Gastroesophageal sphincter (tissue), 4 donors: ENCODE data around the gene BNIP2. TPM values are rescaled to one million over a fixed set of nuclear protein-coding genes. Genes with fewer than 3 reads are reported as not detected.
"Not testable (repeated sequence)": the region's sequence is repeated elsewhere in the genome, so short reads cannot be mapped to it uniquely, and the experiment has no call there.

Experiments used
- ATAC-seq: fragments of 150-250 bp; one replicate; pipeline ENCODE4 v1.9.1; 2016; ENCODE audit warnings: mild to moderate bottlenecking, moderate library complexity
- H3K27ac ChIP-seq, 4 donors: fragments of 200-600 bp; sonication (generic) in 3 of 4; 1 replicate in 3 of 4; 2 replicates in 1 of 4; pipeline ENCODE4 v1.5.1; 2016 to 2019
- H3K27me3 ChIP-seq: fragments of 200-600 bp; sonication (generic); one replicate; pipeline ENCODE4 v1.5.1; 2019
- H3K36me3 ChIP-seq, 2 donors: fragments of 200-600 bp; sonication (generic); one replicate each; pipeline ENCODE4 v1.5.1; 2019; ENCODE audit warnings: control low read depth in 1 of 2
- H3K4me1 ChIP-seq, 3 donors: fragments of 200-600 bp; sonication (generic); 1 replicate in 2 of 3; 2 replicates in 1 of 3; pipeline ENCODE4 v1.5.1; 2016 to 2019; ENCODE audit warnings: control low read depth in 2 of 3
- H3K4me3 ChIP-seq, 2 donors: fragments of 200-600 bp; sonication (generic); one replicate each; pipeline ENCODE4 v1.5.1; 2019; ENCODE audit warnings: mild to moderate bottlenecking in 1 of 2, moderate library complexity in 1 of 2
- H3K9me3 ChIP-seq, 3 donors: fragments of 200-600 bp; sonication (generic); one replicate each; pipeline ENCODE4 v1.5.1; 2017 to 2019; ENCODE audit warnings: control low read depth in 2 of 3
- CTCF ChIP-seq, 4 experiments: fragments of 200-600 bp in 2 of 4; fragments of 450-650 bp in 2 of 4; sonication (generic) in 1 of 4; IDR thresholded peaks; one replicate each; pipeline ENCODE4 v1.5.1; 2017 to 2019; ENCODE audit warnings: antibody characterized with exemption in 4 of 4, mild to moderate bottlenecking in 2 of 4, moderate library complexity in 2 of 4
- EP300 ChIP-seq: sonication (generic); formaldehyde crosslinking; IDR thresholded peaks from one replicate; pipeline ENCODE4 v1.6.1; 2017; ENCODE audit warnings: antibody characterized with exemption, mild to moderate bottlenecking
- POLR2A ChIP-seq, 2 donors: fragments of 450-650 bp; IDR thresholded peaks; one replicate each; pipeline ENCODE4 v1.6.1; 2017; ENCODE audit warnings: antibody characterized with exemption in 2 of 2, mild to moderate bottlenecking in 2 of 2, moderate library complexity in 1 of 2
- POLR2AphosphoS5 ChIP-seq: sonication (generic); formaldehyde crosslinking; IDR thresholded peaks from one replicate; pipeline ENCODE4 v1.6.1; 2017; ENCODE audit warnings: antibody characterized with exemption
- WGBS, 2 donors: methylation state at CpG; one replicate each; pipeline ENCODE4 v1.1.5; 2018; ENCODE audit warnings: low coverage in 1 of 2; 5-methylcytosine and 5-hydroxymethylcytosine counted together
- total RNA-seq, 4 donors: library from RNA; depleted of rRNA; stranded (reverse); fragments of >200 nt; gene quantifications; one replicate each; pipeline ENCODE4 v1.1.0, GENCODE V29; 2016

Gene BNIP2
- total RNA-seq, 4 donors from 2014 or later = 172 to 218 (median 190) TPM

- H3K27ac ChIP-seq = no peak overlapping the region
- H3K4me3 ChIP-seq = no peak overlapping the region
- no peaks in the 10 kb centered on the region for H3K27me3 ChIP-seq
- peaks cover 0 to 78% of the 10 kb centered on the region in 2 donors for H3K36me3 ChIP-seq
- no peaks in the 10 kb centered on the region for H3K9me3 ChIP-seq
- H3K4me1 ChIP-seq = no peaks in the 10 kb centered on the region
- no peak for TF ChIP-seq EP300
- no peak for TF ChIP-seq POLR2AphosphoS5
- TF ChIP-seq POLR2A (IDR thresholded peaks at IDR 0.05) = no peak
- TF ChIP-seq CTCF (IDR thresholded peaks at IDR 0.05) = no peak
- ATAC-seq = no peak
- 85 to 100% methylated on average over 3 to 4 of the region's 4 CpGs for WGBS, 2 donors
These were observed 44.4 kb downstream of the BNIP2 start for GRCh38 chr15:59644756-59645155.

- H3K27me3 ChIP-seq = no peaks in the 10 kb centered on the region
- TF ChIP-seq EP300 (no peak), POLR2AphosphoS5 (no peak), CTCF (IDR thresholded peaks at IDR 0.05) (no peak), POLR2A (IDR thresholded peaks at IDR 0.05) (no peak)
- no peak for ATAC-seq
- no peaks in the 10 kb centered on the region for H3K9me3 ChIP-seq
- H3K36me3 ChIP-seq = peaks cover 0 to 80% of the 10 kb centered on the region in 2 donors
- 75 to 85% methylated on average over 2 of the region's 2 CpGs for WGBS, 2 donors
- no peak overlapping the region for H3K4me3 ChIP-seq
- no peaks in the 10 kb centered on the region for H3K4me1 ChIP-seq
- H3K27ac ChIP-seq = no peak overlapping the region
These were observed 46.8 kb downstream of the BNIP2 start for GRCh38 chr15:59642351-59642750.

- H3K27me3 ChIP-seq, H3K4me1 ChIP-seq, H3K4me3 ChIP-seq, H3K9me3 ChIP-seq, ATAC-seq, H3K27ac ChIP-seq: not testable (repeated sequence)
- peaks cover 0 to 61% of the 10 kb centered on the region in 2 donors for H3K36me3 ChIP-seq
- 50 to 94% methylated on average over 1 to 2 of the region's 2 CpGs for WGBS, 2 donors
These were observed 51.6 kb downstream of the BNIP2 start for GRCh38 chr15:59637507-59637906.

GRCh38 chr15:59636184-59636583 lies 52.9 kb downstream of the BNIP2 start:
- Histone ChIP-seq H3K36me3 (peaks cover 0 to 52% of the 10 kb centered on the region in 2 donors), H3K27me3 (no peaks in the 10 kb centered on the region), H3K27ac (no peak overlapping the region), H3K9me3 (no peaks in the 10 kb centered on the region), H3K4me1 (no peaks in the 10 kb centered on the region), H3K4me3 (no peak overlapping the region)
- WGBS, 2 donors = 76 to 77% methylated on average over 2 to 3 of the region's 3 CpGs
- no peak for TF ChIP-seq POLR2AphosphoS5
- no peak for TF ChIP-seq EP300
- no peak for TF ChIP-seq CTCF (IDR thresholded peaks at IDR 0.05)
- no peak for TF ChIP-seq POLR2A (IDR thresholded peaks at IDR 0.05)
- ATAC-seq = no peak

- Histone ChIP-seq H3K9me3 (no peaks in the 10 kb centered on the region), H3K27ac (no peak overlapping the region), H3K4me3 (no peak overlapping the region), H3K36me3 (peaks cover 0 to 19% of the 10 kb centered on the region in 2 donors), H3K4me1 (no peaks in the 10 kb centered on the region), H3K27me3 (no peaks in the 10 kb centered on the region)
- no peak for TF ChIP-seq POLR2AphosphoS5
- TF ChIP-seq CTCF (IDR thresholded peaks at IDR 0.05) = no peak
- TF ChIP-seq POLR2A (IDR thresholded peaks at IDR 0.05) = no peak
- no peak for TF ChIP-seq EP300
- WGBS, 2 donors = 25% methylated on average over 3 of the region's 4 CpGs; no CpG with 5 or more reads in 1 of the 2 donors
- ATAC-seq = no peak
These were observed 56.4 kb downstream of the BNIP2 start for GRCh38 chr15:59632714-59633113.
